Adrenal gland (tissue), 12 donors: ENCODE data around the gene DCK. TPM values are rescaled to one million over a fixed set of nuclear protein-coding genes. Genes with fewer than 3 reads are reported as not detected.
"Not testable (repeated sequence)": the region's sequence is repeated elsewhere in the genome, so short reads cannot be mapped to it uniquely, and the experiment has no call there.

ENCODE experiments used
- DNase-seq, 7 donors: peaks; one replicate each; pipeline ENCODE4 v3.0.0-alpha.2; 2019 to 2020
- H3K27ac ChIP-seq, 5 donors: fragments of 200-600 bp; sonication (generic) in 4 of 5; 1 replicate in 3 of 5; 2 replicates in 2 of 5; pipeline versions ENCODE4 v1.5.1 to v1.8.0; 2016 to 2020; ENCODE audit warnings: mild to moderate bottlenecking in 1 of 5
- H3K27me3 ChIP-seq: fragments of 200-600 bp; 2 replicates; pipeline ENCODE4 v1.8.0; 2021
- H3K36me3 ChIP-seq, 2 donors: fragments of 200-600 bp; replicated peaks in 1 of 2; 1 replicate in 1 of 2; 2 replicates in 1 of 2; pipeline versions ENCODE4 v1.5.1 to v1.8.0; 2018 to 2022
- H3K4me1 ChIP-seq, 2 donors: fragments of 200-600 bp; replicated peaks in 1 of 2; 1 replicate in 1 of 2; 2 replicates in 1 of 2; pipeline versions ENCODE4 v1.5.1 to v1.8.0; 2018 to 2021
- H3K4me3 ChIP-seq, 4 donors: fragments of 200-600 bp; sonication (generic) in 3 of 4; one replicate each; pipeline ENCODE4 v1.5.1; 2016 to 2018
- H3K9me3 ChIP-seq, 3 donors: fragments of 200-600 bp; sonication (generic) in 1 of 3; replicated peaks in 1 of 3; 1 replicate in 2 of 3; 2 replicates in 1 of 3; pipeline versions ENCODE4 v1.5.1 to v1.8.0; 2016 to 2021
- CTCF ChIP-seq, 6 experiments: fragments of 450-650 bp in 4 of 6; fragments of 200-600 bp in 2 of 6; sonication (generic) in 1 of 6; IDR thresholded peaks; 1 replicate in 5 of 6; 2 replicates in 1 of 6; pipeline versions ENCODE4 v1.5.1 to v1.8.0; 2016 to 2021; ENCODE audit warnings: antibody characterized with exemption in 6 of 6, mild to moderate bottlenecking in 2 of 6, moderate library complexity in 1 of 6
- POLR2A ChIP-seq, 2 donors: fragments of 450-650 bp; IDR thresholded peaks; one replicate each; pipeline ENCODE4 v1.6.1; 2017; ENCODE audit warnings: antibody characterized with exemption in 2 of 2, mild to moderate bottlenecking in 2 of 2, moderate library complexity in 1 of 2
- WGBS, 4 donors: extraction: QIAGEN DNeasy Blood & Tissue Kit in 2 of 4; methylation state at CpG; one replicate each; pipeline versions ENCODE4 v1.1.5 to v1.1.7; 2013 to 2017; 5-methylcytosine and 5-hydroxymethylcytosine counted together
- intact Hi-C, 2 donors: fragments of 100-400 bp; cut with DNase I; formaldehyde crosslinking; loops; one replicate each; pipeline versions ENCODE4 v1.14.1 to v1.15.0; 2022 to 2023
- polyA plus RNA-seq, 3 donors: library from polyadenylated mRNA; stranded (reverse); fragments of 200-250 nt in 2 of 3; fragments of 350-450 nt in 1 of 3; fragmentation: Illumina TruSeq in 1 of 3; extraction: RNeasy Lipid Tissue Mini Kit (QIAGEN cat#74804) in 1 of 3; gene quantifications; one replicate each; pipeline ENCODE4 v1.2.3, GENCODE V29; 2013 to 2014
- total RNA-seq, 9 donors: library from RNA; depleted of rRNA in 4 of 9; stranded (reverse); fragments of >200 nt in 4 of 9; fragments of 120-200 nt in 1 of 9; fragmentation: NEBNext Ultra II Directional in 1 of 9; extraction: Animal tissue kit (Norgen Biotek cat#: 25700) in 1 of 9; gene quantifications; one replicate each; pipeline versions ENCODE4 v1.1.0 to v1.2.4, GENCODE V29; 2013 to 2023
- donor health status: healthy with polysubstance abuse.
- donor health status: Bipolar disorder and iron deficiency.
- donor health status: DM: yes; HTN: yes; CAD: no.
- donor health status: DM: no; HTN: no; CAD: no.
- donor health status: DM: no; HTN: no; CAD: no.
- donor health status: DM: yes; HTN: yes; CAD: no.

Gene DCK
- total and polyA plus RNA-seq, 12 donors: 2.5 to 21.0 (median 11.4) TPM

GRCh38 chr4:70997036-70997435 is 3.6 kb downstream of the DCK start:
- H3K27ac ChIP-seq: no peak overlapping the region
- H3K4me1 ChIP-seq: peaks cover 7 to 43% of the 10 kb centered on the region in 2 donors
- no peaks in the 10 kb centered on the region for H3K27me3 ChIP-seq
- no peak overlapping the region for H3K4me3 ChIP-seq
- no peak for TF ChIP-seq CTCF (IDR thresholded peaks at IDR 0.05)
- no peak for TF ChIP-seq POLR2A (IDR thresholded peaks at IDR 0.05)
- H3K36me3 ChIP-seq: no peaks in the 10 kb centered on the region
- H3K9me3 ChIP-seq: no peaks in the 10 kb centered on the region
- intact Hi-C loops: loop anchor here (10.0 kb wide), 3 partner anchors 92 to 162 kb away; partner anchors contain the start of genes GRSF1 (in 1 of the 2) and MOB1B (in 1 of the 2)
- WGBS, 4 donors: 73 to 79% (median 76%) methylated on average over 1 of the region's 1 CpG
- no peak for DNase-seq

- no peak overlapping the region for H3K4me3 ChIP-seq
- no peak for TF ChIP-seq CTCF (IDR thresholded peaks at IDR 0.05)
- no peak for TF ChIP-seq POLR2A (IDR thresholded peaks at IDR 0.05)
- H3K27ac ChIP-seq: no peak overlapping the region
- no peaks in the 10 kb centered on the region for H3K9me3 ChIP-seq
- H3K27me3 ChIP-seq: no peaks in the 10 kb centered on the region
- intact Hi-C loops: loop anchor here (10.0 kb wide), 3 partner anchors 93 to 163 kb away; partner anchors contain the start of genes GRSF1 (in 1 of the 2) and MOB1B (in 1 of the 2)
- H3K4me1 ChIP-seq: peaks cover 7 to 40% of the 10 kb centered on the region in 2 donors
- DNase-seq: no peak
- H3K36me3 ChIP-seq: no peaks in the 10 kb centered on the region
- WGBS, 4 donors: 54 to 61% (median 59%) methylated on average over 2 of the region's 2 CpGs
Measured at GRCh38 chr4:70997546-70997945, 4.1 kb downstream of the DCK start.

- H3K27ac ChIP-seq, DNase-seq, H3K9me3 ChIP-seq, H3K27me3 ChIP-seq, H3K4me3 ChIP-seq, H3K36me3 ChIP-seq: not testable (repeated sequence)
- intact Hi-C loops: loop anchor here (10.0 kb wide), 4 partner anchors 95 to 355 kb away; partner anchors contain the start of genes GRSF1 (in 1 of the 2) and MOB1B (in 1 of the 2)
- H3K4me1 ChIP-seq: peaks cover 4 to 30% of the 10 kb centered on the region in 2 donors
Measured at GRCh38 chr4:70999639-71000038, 6.2 kb downstream of the DCK start.

GRCh38 chr4:71001363-71001762 is 7.9 kb downstream of the DCK start:
- not testable (repeated sequence) for H3K27me3 ChIP-seq, H3K4me3 ChIP-seq, H3K27ac ChIP-seq, H3K9me3 ChIP-seq, DNase-seq, H3K36me3 ChIP-seq
- 95 to 99% (median 98%) methylated on average over 4 of the region's 4 CpGs for whole genome bisulfite sequencing, 4 donors
- peaks cover 4 to 17% of the 10 kb centered on the region in 2 donors for H3K4me1 ChIP-seq
- intact Hi-C loops: loop anchor here in 1 of 2 donors (10.0 kb wide), 1 partner anchor 357 kb away; no protein-coding TSS in a partner anchor

- intact Hi-C loops: loop anchor here in 1 of 2 donors (10.0 kb wide), 1 partner anchor 360 kb away; no protein-coding TSS in a partner anchor
- Histone ChIP-seq H3K4me1 (peaks cover under 1 to 5% of the 10 kb centered on the region in 2 donors), H3K4me3 (no peak overlapping the region), H3K9me3 (no peaks in the 10 kb centered on the region), H3K36me3 (no peaks in the 10 kb centered on the region), H3K27ac (no peak overlapping the region), H3K27me3 (no peaks in the 10 kb centered on the region)
- no peak for DNase-seq
- TF ChIP-seq POLR2A (IDR thresholded peaks at IDR 0.05): no peak
- TF ChIP-seq CTCF (IDR thresholded peaks at IDR 0.05): no peak
- 86 to 100% (median 91%) methylated on average over 1 to 7 of the region's 7 CpGs for WGBS, 4 donors
Measured at GRCh38 chr4:71004281-71004851, 10.9 kb downstream of the DCK start.

GRCh38 chr4:71005025-71005424 is 11.6 kb downstream of the DCK start:
- peaks cover 7 to 12% of the 10 kb centered on the region in 2 donors for H3K4me1 ChIP-seq
- H3K9me3 ChIP-seq, H3K27ac ChIP-seq, H3K36me3 ChIP-seq, DNase-seq, H3K27me3 ChIP-seq, H3K4me3 ChIP-seq: not testable (repeated sequence)
- intact Hi-C loops: loop anchor here in 1 of 2 donors (10.0 kb wide), 1 partner anchor 360 kb away; no protein-coding TSS in a partner anchor
- WGBS, 4 donors: 93 to 97% (median 96%) methylated on average over 4 to 6 of the region's 6 CpGs
